ENCODE results near the gene KLC4. TPM values are rescaled to one million over a fixed set of nuclear protein-coding genes. Genes with fewer than 3 reads are reported as not detected.
"Not testable (repeated sequence)": the region's sequence is repeated elsewhere in the genome, so short reads cannot be mapped to it uniquely, and the experiment has no call there.

Gene KLC4
- total RNA-seq, 1 donor from 2014 or later, result 30.0 TPM

DNA sequence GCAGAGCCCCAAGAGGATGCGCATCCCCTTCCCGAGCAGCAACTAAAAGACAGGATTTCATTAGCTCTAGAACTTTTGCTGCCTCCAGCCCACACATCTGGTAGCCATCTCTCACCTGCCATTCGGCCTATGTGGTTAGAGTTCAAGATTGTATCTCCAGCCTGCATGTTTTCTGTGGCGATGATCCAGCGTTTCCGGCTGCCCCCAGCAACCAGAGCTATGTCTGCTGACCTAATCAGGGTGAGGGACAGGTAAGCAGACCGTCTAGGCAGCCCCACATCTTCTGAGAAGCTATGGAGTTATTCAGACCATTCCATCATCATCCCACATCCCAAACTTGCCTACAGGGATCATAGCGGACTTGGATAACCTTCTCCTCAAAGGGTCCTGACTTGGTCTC lies 3.5 kb upstream of the KLC4 start:
- intact Hi-C loops (cut with DNase I), result loop anchor here (5.0 kb wide), 1 partner anchor 154 kb away; no protein-coding TSS in a partner anchor
- ATAC-seq (no peak), DNase-seq (ENCODE audit: missing footprints) (no peak)

DNA sequence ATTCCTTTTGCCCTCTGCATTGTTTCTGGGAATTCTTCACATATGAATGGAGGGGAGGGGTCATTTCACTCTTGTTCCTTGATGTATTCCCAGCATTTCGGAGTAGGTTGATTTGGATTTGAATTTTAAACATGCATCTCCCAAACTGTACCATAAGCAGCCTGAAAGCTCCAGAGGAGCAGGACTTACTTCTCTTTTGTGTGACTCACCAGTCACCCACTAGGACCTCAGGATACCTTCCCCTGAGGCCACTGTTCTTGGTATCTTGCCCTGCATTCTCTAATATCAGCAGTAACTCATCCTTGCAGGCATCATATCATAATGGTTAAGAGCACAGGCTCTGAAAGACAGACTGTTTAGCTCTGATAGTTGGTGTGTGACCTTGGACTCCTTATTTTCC lies 900 bp upstream of the KLC4 start:
- ATAC-seq, result no peak
- intact Hi-C loops (cut with DNase I), result loop anchor here (5.0 kb wide), 1 partner anchor 156 kb away; no protein-coding TSS in a partner anchor
- no peak for DNase-seq (ENCODE audit: missing footprints)

DNA sequence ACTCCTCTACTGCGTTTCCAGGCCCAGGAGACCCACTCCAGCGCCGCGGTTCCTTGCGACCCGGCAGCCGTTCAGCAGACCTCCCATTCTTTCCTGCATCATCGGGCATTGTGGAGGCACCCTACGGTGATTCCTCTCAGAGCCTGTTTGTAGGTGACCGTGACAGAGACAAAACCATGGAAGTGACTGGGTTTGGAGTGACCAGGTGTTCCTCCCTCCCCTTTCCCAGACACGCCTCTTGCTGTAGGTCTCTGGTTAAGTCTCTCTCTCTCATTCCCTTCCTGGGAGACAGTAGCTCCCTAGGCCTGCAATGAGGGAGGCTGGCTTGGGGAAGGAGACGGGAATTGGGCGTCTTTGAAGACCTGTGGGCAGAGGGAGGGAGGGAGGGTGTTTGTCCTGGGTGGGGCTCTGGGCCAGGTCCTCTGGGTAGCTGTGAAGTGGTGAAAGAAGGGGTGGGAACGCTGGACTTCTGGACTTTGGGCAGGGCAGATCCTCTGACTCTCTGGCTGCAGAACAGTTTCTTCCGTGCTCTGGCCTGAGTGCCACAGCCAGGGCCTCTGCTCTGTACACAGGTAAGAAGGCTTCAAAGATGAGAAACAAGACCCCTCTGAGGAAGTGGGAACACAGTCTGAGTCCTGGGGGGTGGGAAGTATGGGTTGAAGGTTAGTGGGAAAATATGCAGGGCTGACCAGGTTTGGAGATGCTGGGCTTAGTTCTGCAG lies 763 bp downstream of the KLC4 start:
- no peak for DNase-seq (ENCODE audit: missing footprints)
- intact Hi-C loops (cut with DNase I), result no loop called here
- peak; percentile 3 for ATAC-seq

DNA sequence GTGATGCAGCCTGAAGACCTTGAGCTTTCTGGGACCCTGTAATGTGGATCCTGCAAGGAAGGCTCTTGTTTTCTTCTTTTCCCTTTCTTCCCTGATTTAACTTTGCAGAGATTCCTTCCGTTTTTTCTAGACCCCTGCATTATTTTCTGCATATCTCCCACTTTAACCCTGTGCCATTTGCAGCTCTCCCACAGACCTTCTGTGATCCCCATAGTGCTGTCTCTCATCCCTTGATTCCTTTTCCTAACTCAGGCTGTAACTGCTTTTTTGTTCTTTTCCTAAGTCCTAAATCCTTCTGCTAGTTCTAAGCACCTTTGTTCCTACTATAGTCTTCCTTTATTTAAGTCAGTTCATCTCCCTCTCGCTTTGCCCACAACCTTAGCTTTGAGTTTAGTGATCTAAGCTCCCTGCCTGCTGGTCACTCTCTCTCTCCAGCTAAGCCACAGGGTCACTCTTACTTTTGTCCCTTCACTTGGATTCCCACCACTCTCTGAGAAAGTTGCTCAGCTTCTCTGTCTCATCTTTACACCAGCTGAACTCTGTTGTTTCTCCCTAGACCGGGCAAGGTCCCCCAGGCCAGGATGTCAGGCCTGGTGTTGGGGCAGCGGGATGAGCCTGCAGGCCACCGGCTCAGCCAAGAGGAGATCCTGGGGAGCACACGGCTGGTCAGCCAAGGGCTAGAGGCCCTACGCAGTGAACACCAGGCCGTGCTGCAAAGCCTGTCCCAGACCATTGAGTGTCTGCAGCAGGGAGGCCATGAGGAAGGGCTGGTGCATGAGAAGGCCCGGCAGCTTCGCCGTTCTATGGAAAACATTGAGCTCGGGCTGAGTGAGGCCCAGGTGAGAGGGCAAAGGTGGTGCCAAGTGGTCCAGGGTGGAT lies 1.6 kb downstream of the KLC4 start:
- ATAC-seq (no peak), DNase-seq (ENCODE audit: missing footprints) (no peak)
- intact Hi-C loops (cut with DNase I), result no loop called here

DNA sequence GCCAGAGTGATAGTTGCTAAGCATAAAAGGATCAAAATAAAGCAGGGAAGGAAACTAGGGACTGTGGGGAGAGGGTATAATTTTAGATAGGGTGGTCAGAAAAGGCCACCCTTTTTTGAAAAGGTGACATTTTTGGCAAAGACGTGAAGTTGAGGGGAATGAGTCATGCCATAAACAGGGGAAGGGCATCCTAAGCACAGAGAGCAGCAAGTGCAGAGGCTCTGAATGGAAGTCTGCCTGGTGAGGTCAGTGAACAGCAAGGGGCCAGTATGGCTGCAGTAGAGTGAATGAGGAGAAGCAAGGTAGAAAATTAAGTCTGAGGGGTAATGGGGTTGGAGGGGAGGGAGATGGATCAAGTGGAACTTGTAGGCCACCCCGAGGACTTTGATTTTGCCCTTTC lies 2.4 kb downstream of the KLC4 start:
- DNase-seq (ENCODE audit: missing footprints) (no peak), ATAC-seq (no peak)
- intact Hi-C loops (cut with DNase I), result no loop called here

DNA sequence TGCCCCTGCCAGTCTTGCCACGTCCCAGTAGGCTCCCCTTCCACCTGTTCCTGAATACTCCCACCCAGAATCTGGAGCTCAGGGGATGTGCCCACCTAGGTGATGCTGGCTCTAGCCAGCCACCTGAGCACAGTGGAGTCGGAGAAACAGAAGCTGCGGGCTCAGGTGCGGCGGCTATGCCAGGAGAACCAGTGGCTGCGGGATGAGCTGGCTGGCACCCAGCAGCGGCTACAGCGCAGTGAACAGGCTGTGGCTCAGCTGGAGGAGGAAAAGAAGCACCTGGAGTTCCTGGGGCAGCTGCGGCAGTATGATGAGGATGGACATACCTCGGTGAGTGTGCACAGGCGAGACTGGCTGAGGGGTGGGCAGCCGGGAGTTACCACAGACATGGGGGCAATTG lies 3.4 kb downstream of the KLC4 start:
- intact Hi-C loops (cut with DNase I), result no loop called here
- no peak for DNase-seq (ENCODE audit: missing footprints)
- ATAC-seq, result no peak

DNA sequence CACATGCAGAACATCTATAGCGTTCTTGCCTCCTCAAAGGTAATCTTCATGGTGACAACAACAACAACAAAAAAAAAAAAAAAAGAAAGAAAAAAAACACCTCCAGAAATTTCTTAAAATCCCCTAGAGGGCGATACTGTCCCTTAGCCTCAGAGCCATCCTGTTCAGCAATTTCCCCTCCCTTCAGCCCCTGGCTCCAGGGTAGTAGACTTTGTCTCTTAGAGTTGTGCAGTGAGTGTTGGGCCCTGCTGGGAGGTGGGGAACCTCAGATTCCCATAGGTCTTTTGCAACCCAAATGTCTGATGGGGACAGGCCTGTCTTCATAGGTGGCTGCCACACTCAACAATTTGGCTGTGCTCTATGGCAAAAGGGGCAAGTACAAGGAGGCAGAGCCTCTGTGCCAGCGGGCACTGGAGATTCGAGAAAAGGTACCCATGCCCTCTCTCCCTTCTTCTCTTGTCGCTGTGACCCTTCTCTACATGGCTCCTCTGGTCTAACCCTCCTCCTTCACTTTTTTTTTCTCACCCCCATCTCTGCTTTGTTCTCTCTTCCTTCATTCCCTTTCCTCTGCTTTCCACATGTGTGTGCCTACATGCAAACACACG lies 10.7 kb downstream of the KLC4 start:
- intact Hi-C loops (cut with DNase I), result no loop called here
- ATAC-seq (no peak), DNase-seq (ENCODE audit: missing footprints) (no peak)

DNA sequence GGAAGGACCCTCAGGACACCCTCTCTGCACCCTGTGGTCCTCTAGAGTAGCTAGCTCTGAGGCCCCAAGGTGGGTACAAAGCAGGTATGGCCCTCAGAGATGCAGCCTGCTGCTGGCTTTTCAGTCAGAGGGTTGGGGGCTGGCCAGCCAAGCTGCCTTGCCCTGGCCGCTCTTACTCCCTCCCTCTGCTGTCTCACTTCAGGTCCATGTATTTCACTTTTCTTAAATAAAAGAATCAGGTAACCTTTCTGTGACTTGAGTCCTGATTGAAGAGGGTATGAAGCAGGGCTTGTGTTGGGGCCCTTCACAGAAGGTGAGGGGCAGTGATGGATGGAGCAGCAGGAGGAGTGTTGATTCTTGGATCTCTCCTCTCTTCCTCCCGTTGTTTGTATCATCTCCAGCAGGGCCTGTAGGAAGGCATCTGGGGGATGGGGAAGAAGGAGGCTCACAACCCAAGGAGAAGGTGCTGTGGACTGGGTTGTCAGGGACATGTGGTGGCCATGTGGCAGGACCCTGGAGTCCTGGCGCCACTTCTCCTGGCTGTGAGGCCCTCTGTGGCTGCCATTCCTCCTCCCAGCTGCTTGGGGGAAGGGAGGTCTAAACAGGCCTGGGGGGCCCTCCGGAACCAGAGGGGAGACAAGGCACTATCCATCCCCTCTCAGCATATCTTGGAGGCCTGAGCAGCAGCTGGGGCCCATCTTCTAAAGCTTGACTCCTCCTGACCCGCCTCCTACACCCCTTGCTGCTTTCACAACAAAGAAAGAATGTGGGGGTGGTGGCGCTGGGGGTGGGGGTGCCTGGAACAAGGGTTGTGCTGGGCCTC lies 15.6 kb downstream of the KLC4 start:
- DNase-seq (ENCODE audit: missing footprints), result no peak
- no peak for ATAC-seq
- intact Hi-C loops (cut with DNase I), result no loop called here

DNA sequence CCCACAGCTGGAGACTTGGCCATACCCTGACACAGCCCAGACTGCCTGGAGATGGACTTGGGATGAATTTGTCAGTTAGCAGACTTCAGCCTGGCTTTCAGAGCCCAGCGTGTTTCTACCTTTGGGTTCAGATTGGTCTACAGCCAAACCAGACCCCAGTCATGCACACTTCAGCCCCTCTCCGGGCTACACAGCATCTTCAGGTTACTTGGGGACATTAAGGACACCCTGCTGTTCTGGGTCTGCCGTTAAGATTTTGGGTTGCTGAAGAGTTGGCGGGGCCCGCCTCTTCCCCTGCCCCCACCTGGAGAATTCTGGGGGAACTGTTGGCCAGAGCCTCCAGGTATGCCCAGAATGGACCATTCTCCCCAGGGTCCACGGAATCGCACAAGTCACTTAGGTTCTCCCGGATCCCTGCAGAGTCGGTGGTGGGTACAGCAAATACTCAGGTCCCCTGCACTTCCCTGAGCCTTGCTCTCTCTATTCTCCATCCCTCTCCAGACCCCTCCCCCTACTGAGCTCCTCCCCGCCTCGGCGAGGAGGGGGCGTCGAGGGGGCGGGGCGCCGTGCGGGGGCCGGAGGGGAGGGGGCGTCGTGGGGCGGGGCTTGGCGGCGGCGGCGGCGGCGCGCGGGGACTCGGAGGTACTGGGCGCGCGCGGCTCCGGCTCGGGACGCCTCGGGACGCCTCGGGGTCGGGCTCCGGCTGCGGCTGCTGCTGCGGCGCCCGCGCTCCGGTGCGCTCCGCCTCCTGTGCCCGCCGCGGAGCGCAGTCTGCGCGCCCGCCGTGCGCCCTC lies 16.4 kb downstream of the KLC4 start, which contains the start of gene PTK7:
PTK7 (plus strand) TSS at position 645 of the 794 bp plus-strand sequence. CDS start 175 bp downstream, outside the sequence.
- DNase-seq (ENCODE audit: missing footprints), result no peak
- peak; percentile 35 for ATAC-seq
- intact Hi-C loops (cut with DNase I), result no loop called here

DNA sequence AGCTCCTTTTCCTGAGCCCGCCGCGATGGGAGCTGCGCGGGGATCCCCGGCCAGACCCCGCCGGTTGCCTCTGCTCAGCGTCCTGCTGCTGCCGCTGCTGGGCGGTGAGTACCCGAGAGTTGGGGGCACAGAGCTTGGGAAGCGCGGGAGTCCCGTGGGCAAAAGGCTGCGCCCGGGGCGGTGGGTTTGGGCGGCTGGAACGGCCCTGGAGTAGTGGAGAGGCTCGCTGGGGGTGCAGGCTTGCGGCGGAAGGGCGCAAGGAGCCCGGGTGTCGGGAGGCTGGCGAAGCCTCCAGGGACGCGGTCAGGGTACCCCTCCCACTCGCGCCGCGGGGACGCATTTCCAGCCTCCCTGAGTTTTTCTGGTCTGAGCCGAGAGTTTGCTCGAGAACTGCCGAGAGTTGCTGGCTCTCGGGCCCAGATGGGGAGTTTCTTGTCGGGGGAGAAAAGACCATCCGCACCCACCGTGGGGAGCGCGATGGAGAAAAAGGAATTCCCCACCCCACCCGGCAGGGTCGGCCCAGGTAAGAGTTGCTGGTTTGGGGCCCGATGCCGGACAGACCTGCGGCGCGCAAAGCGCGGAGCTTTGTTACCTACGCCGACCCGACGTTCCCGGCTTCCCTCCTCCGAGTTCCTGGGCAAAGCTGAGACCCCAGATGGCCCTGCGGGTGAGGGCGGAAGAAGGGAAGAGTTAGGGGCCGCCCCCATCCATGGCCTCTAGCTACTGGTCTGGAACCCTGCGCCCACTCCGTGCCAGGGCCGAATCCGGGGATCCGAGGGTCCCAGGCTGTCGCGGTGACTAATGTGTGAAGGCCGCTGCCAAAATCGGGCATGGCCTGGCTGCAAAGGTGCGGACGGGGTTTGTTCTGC lies 17.3 kb downstream of the KLC4 start:
- DNase-seq (ENCODE audit: missing footprints) (no peak), ATAC-seq (peak; percentile 12)
- intact Hi-C loops (cut with DNase I), result no loop called here

DNA sequence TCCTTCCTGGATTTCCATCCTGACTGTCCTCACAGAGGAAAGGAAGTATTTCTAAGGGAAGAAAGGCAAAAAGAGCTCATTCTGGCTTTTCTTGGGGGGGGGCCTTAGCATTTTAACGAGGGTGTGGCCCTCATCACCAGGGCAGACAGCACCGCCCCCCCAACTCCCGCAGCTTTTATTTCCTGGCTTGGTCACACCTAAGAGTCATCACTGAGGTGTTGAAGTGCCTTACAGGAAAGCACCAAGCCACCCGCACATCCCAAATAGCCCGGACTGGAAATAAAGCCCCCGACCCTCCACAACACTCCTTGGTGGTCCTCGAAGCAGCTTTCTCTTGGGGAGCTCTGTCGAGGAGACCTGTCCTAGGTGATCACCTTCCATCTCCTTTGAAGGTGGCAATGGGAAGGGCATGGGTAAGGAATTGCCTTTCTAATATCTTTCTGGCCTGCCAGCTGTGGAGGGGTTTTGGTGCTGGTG lies 17.9 kb downstream of the KLC4 start:
- intact Hi-C loops (cut with DNase I), result no loop called here
- no peak for ATAC-seq

DNA sequence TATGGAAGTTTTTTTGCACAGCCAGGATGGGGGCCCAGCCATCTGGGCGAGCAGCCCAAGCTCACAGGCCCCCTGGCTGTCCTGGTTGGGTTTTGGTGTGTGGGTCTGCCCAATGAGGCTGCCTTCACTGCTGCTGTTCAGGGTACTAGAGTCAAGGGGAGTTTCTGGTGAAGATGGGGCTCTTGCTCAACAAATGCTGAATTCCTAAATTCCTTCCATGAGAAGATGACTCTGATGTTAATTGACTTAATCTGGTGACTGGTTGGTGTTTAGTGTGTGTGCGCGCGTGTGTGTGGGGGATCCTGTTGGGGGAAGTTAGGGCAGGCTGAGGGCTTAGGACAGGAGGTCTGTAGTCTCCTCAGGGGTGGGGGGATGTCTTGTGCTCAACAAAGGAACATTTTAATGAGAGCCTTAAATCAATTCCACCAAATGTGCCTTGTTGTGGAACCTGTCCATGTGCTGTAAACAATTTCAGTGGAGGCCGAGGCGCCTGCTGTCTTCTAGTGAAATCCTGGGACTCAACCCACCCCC lies 18.6 kb downstream of the KLC4 start:
- no peak for DNase-seq (ENCODE audit: missing footprints)
- intact Hi-C loops (cut with DNase I), result no loop called here
- ATAC-seq, result no peak

More for the DNA sequence above, 17.9 kb downstream of the KLC4 start:
- no peak for DNase-seq (ENCODE audit: missing footprints)

DNA sequence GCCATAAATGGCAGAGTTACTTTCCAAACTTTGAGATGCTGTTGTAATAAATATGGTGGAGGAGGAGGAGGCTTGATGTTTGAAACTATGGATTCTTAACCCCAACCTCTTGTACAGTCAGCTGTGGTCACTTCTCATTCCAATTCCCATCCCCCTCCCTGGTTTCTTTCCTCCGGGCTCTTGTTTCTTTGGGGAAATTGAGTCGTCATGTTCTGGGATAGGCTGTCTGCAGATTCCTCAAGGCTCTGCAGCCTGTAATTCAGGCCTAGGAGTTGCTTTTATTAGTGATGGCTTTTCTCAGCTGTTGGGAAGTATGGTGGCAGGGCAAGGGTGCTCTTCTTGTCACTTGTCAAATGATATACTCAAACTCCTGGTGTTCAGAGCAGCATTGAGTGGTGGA lies 19.3 kb downstream of the KLC4 start:
- DNase-seq (ENCODE audit: missing footprints) (no peak), ATAC-seq (no peak)
- intact Hi-C loops (cut with DNase I), result no loop called here

DNA sequence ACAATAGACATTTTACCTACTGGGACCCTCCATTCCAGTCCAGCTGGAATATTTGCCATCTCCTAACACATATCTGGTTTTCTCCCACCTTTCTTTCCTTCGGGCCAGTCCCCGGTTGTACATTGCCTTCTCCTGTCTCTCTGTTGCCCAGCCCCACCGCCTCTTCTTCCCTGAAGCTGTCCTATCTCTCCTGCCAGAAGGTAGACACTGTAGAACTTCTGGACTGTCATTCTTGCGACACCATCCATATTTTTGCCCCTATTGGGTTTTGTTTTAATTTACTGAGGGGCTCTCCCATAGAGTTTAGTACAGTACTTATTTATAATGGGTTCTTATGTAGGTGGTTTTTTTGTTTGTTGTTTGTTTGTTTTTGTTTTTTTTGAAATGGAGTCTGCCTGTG lies 21.6 kb downstream of the KLC4 start:
- no peak for DNase-seq (ENCODE audit: missing footprints)
- intact Hi-C loops (cut with DNase I), result no loop called here
- ATAC-seq, result no peak

DNA sequence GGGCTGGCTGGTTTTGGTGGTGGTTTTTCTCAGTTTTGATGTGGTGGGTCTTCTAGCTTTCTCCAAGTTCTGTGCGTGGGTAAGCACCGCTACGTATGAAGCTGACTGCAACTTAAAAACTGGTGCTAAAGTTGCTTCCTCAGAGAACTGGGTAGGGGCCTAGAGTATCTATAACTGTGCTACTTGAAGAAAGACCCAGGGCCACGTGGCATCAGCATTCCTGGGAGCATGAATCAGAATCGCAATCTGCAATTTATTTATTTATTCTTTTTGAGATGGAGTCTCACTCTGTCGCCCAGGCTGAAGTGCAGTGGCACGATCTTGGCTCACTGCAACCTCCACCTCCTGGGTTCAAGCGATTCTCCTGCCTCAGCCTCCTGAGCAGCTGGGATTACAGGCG lies 22.5 kb downstream of the KLC4 start:
- intact Hi-C loops (cut with DNase I); ATAC-seq: not testable (repeated sequence)

DNA sequence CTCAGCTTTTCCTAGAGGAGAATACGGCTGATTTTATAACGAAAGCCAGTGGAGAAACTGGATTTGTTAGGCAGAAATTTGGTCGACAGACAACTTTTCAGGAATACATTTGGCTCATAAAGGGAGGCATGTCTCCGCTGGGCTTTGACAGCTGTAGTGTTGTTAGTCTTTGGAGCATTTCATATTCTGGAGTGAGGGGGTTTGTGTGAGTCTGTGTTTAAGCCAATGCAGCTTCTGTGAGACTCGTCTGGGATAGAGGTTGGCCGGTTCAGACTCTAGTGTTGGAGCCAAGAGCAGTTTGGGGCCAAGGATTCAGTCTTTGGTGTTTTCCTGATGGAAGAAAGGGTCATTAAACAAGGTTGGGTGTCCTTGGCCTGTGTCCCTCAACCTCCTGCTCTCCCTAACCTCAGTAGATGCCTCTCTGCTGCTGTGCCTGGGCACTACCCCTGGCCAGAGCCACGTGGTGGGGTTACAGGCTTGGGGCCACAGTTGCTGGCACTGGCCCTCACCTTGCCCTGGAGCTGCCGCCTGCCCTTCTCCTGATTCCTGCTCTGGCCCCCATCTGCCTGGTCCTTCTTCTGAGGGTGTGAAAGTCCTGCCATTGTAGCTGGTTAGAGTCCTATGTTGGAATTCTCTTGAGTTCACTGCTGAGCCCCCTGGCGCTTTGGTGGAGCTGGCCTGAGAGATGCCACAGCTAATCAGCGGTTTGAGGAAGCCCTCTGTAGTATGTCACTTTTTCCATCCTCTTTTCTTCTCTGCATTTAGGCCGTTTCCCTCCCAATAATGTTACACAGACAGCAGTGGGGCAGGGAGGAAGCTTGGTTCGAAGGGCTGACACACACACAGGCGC lies 23.6 kb downstream of the KLC4 start:
- no peak for ATAC-seq
- intact Hi-C loops (cut with DNase I), result no loop called here
- no peak for DNase-seq (ENCODE audit: missing footprints)

More for the DNA sequence above, 22.5 kb downstream of the KLC4 start:
- DNase-seq (ENCODE audit: missing footprints), result not testable (repeated sequence)
